ENCODE data around the gene LRCOL1.

LRCOL1 gene

DNA sequence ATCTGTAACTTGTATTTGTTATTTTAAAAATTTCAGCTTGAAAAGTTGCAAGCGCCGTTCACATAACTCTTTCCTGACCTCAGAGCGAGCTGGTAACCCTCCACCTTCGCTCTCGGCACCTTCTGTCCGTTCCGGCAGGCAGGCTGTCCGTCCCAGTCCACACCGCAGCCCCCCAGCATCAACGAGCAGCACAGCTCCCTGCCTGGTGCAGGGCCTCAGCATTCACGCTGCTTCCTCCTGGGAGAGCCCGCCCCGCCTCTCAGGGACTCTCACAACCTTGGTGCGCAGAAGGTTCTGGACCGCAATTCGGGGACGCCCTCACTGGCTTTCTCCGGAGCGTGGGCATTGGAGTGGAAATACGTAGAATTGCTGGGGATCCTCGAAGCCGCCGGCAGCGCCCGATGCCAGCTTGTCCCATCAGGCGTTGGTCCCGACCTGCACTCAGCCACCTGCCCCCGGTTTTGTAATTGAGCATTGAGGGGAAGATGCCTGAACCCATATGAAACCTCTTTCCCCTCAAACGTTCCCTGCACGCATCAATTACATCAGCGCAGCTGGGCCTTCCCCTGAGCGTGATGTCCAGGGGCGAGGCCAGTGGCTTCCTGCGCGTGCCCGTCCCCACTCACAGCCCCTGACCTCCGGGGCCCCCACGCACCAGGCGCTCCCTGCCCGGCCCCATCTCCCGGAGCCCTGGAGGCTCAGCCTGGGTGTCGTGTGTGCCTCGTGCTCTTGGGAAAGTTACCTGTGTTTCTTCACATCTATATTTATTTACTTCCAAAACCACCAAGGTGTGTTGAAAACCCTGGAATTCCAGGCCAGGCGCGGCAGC, 19.1 kb downstream of the LRCOL1 start:
- no peak for TF ChIP-seq CTCF (IDR thresholded peaks at IDR 0.05)
- DNase-seq (ENCODE audit: low spot score), result no peak
- Histone ChIP-seq H3K4me3 (no peak overlapping the region), H3K27ac (no peak overlapping the region)

DNA sequence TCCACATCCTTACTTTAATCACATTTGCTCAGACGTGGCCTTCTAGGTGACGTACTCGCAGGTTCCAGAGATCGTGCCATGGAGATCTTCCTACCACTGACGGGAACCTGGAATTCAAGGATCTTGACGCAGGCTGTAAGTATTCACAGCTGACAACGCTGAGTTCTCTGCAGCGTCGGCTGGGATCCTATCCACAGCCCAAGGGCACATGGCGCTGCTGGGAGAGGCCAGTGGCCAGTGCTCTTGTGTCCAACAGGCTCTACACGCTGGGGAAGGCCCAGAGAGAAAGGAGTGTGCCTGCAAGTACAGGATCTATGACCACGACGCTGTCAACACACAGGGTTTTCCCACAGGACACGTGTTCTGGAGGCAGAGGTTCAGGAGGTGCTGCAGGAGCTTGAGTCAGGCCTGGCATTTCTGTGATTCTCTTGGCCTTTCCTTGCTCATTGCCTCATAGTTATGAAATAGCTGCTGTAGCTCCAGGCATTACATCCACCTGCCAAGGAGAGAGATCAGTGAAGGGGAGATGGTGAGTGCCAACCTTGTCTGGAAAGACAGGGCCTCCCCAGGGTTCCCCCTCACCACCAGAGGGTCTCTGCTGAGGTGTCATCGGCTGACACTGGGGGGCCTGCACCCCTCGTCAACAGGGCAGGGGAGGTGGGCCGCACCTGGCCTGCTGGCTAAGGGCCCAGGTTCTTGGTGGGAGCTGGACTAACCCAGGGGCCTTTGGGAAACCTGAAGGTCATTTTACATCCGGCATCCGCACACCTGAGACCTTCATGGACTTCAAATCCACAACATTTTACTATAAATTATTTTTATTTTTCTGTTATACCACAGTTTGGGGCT, 21.3 kb downstream of the LRCOL1 start:
- Histone ChIP-seq H3K4me3 (no peak overlapping the region), H3K27ac (no peak overlapping the region)
- DNase-seq (ENCODE audit: low spot score), result no peak
- no peak for TF ChIP-seq CTCF (IDR thresholded peaks at IDR 0.05)

- Histone ChIP-seq H3K27ac (no peak overlapping the region), H3K4me3 (no peak overlapping the region)
- DNase-seq (ENCODE audit: low spot score), result no peak
- no peak for TF ChIP-seq CTCF (IDR thresholded peaks at IDR 0.05)
Observed at GRCh38 chr12:132588319-132588718, 22.1 kb downstream of the LRCOL1 start.

DNA sequence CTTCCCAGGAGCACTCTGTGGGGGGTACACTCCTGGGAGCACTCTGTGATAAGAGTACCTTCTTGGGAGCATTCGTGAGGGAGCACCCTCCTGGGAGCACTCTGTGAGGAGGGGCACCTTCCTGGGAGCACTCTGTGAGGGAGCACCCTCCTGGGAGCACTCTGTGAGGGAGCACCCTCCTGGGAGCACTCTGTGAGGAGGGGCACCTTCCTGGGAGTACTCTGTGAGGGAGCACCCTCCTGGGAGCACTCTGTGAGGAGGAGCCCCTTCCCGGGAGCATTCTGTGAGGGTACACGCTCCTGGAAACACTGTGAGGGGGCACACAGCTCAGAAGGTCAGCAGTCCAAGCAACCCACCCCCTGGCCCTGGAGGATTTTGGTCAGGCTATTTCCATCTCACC, 22.6 kb downstream of the LRCOL1 start:
- no peak for TF ChIP-seq CTCF (IDR thresholded peaks at IDR 0.05)
- no peak for DNase-seq (ENCODE audit: low spot score)
- Histone ChIP-seq H3K27ac (no peak overlapping the region), H3K4me3 (no peak overlapping the region)

DNA sequence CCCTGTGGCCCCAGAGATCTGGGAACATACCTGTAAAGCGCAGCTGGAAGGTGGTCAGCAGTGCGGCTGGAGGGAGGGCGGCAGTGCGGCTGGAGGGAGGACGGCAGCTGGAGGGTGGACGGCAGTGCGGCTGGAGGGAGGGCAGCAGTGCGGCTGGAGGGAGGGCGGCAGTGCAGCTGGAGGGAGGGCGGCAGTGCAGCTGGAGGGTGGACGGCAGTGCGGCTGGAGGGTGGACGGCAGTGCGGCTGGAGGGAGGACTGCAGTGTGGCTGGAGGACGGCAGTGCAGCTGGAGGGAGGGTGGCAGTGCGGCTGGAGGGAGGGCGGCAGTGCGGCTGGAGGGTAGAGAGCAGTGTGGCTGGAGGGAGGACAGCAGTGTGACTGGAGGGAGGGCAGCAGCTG, 23.5 kb downstream of the LRCOL1 start:
- TF ChIP-seq CTCF (IDR thresholded peaks at IDR 0.05), result no peak
- DNase-seq (ENCODE audit: low spot score), result no peak
- Histone ChIP-seq H3K4me3 (no peak overlapping the region), H3K27ac (no peak overlapping the region)

DNA sequence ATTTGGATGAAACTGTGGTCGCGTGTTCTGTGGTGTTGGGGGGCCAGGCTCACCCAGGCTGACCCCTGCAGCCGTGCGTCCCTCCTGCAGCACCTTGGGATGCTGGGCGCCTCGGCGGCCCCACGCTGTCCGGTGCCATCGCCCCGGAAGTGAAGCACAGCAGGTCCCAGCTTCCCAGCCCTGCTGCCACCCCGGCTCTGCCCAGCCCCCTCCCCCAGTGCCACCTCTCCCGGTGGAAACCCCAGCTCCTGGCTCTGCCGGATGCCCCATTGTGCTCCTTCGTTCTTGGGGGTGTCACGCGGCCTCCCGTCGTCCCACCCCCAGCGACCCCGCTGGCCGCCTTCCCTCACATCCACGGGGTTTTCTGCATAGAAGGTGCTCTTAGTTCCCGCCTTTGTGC, 25.2 kb downstream of the LRCOL1 start:
- Histone ChIP-seq H3K4me3 (no peak overlapping the region), H3K27ac (no peak overlapping the region)
- no peak for DNase-seq (ENCODE audit: low spot score)
- no peak for TF ChIP-seq CTCF (IDR thresholded peaks at IDR 0.05)
